HG02588 (cell line): Measurements from ENCODE around the gene ARID2.

ENCODE experiments used
- ATAC-seq: cut with Tn5 transposase; IDR thresholded peaks from one replicate; pipeline ENCODE4 v1.9.1; 2021; ENCODE audit warnings: mild to moderate bottlenecking, moderate library complexity; ENCODE audit not compliant: unreplicated experiment

Gene ARID2

GRCh38 chr12:45849289-45849688, 119.8 kb downstream of the ARID2 start:
- no peak for ATAC-seq

GRCh38 chr12:45850302-45850701, 120.8 kb downstream of the ARID2 start:
- no peak for ATAC-seq

- no peak for ATAC-seq
Measured at GRCh38 chr12:45852508-45852907, 123.0 kb downstream of the ARID2 start.

GRCh38 chr12:45853550-45853949, 124.0 kb downstream of the ARID2 start:
- ATAC-seq: no peak

GRCh38 chr12:45863332-45863731, 133.8 kb downstream of the ARID2 start:
- ATAC-seq: no peak

- ATAC-seq: no peak
Measured at GRCh38 chr12:45866299-45866698, 136.8 kb downstream of the ARID2 start.

GRCh38 chr12:45872446-45872845, 142.9 kb downstream of the ARID2 start:
- no peak for ATAC-seq

GRCh38 chr12:45877069-45877468, 147.6 kb downstream of the ARID2 start:
- ATAC-seq: no peak

GRCh38 chr12:45878630-45879255, 149.2 kb downstream of the ARID2 start:
- no peak for ATAC-seq

- ATAC-seq: no peak
Measured at GRCh38 chr12:45879363-45879895, 149.9 kb downstream of the ARID2 start.

GRCh38 chr12:45880533-45880932, 151.0 kb downstream of the ARID2 start:
- ATAC-seq: no peak

- no peak for ATAC-seq
Measured at GRCh38 chr12:45883187-45883586, 153.7 kb downstream of the ARID2 start.

GRCh38 chr12:45886685-45887084, 157.2 kb downstream of the ARID2 start:
- ATAC-seq: no peak

- ATAC-seq: no peak
Measured at GRCh38 chr12:45887544-45887943, 158.0 kb downstream of the ARID2 start.

- no peak for ATAC-seq
Measured at GRCh38 chr12:45890276-45890675, 160.8 kb downstream of the ARID2 start.

- ATAC-seq: no peak
Measured at GRCh38 chr12:45893240-45893639, 163.7 kb downstream of the ARID2 start.

GRCh38 chr12:45895961-45896360, 166.5 kb downstream of the ARID2 start:
- no peak for ATAC-seq

- no peak for ATAC-seq
Measured at GRCh38 chr12:45898094-45898493, 168.6 kb downstream of the ARID2 start.

- peak; percentile 86 for ATAC-seq
Measured at GRCh38 chr12:45907955-45908354, 178.4 kb downstream of the ARID2 start.

GRCh38 chr12:45909041-45909713, 179.7 kb downstream of the ARID2 start:
- ATAC-seq: no peak

- ATAC-seq: no peak
Measured at GRCh38 chr12:45912774-45913173, 183.3 kb downstream of the ARID2 start.

GRCh38 chr12:45913631-45914030, 184.1 kb downstream of the ARID2 start:
- ATAC-seq: no peak
